ENCODE data around the gene MRPS17.

MRPS17 gene

GRCh38 chr7:55970978-55971377 lies 19.3 kb downstream of the MRPS17 start:
- no peak for DNase-seq

GRCh38 chr7:55973747-55974250 lies 22.1 kb downstream of the MRPS17 start:
- DNase-seq, result no peak

- no peak for DNase-seq
These were observed 24.4 kb downstream of the MRPS17 start for GRCh38 chr7:55975988-55976633.

GRCh38 chr7:55977831-55978230 lies 26.2 kb downstream of the MRPS17 start:
- peak in 1 of 14 donors; percentile 14 for DNase-seq

GRCh38 chr7:55980266-55980665 lies 28.6 kb downstream of the MRPS17 start:
- no peak for DNase-seq

- no peak for DNase-seq
These were observed 31.9 kb downstream of the MRPS17 start for GRCh38 chr7:55983537-55983936.

- no peak for DNase-seq
These were observed 40.7 kb downstream of the MRPS17 start for GRCh38 chr7:55992346-55992745.

GRCh38 chr7:55996856-55997500 lies 45.3 kb downstream of the MRPS17 start:
- no peak for DNase-seq

- no peak for DNase-seq
These were observed 52.1 kb downstream of the MRPS17 start for GRCh38 chr7:56003749-56004148.

Measured in C1 segment of cervical spinal cord (tissue), 14 donors.